ENCODE data around the gene HSD17B8. TPM values are rescaled to one million over a fixed set of nuclear protein-coding genes. Genes with fewer than 3 reads are reported as not detected.
A peak's percentile ranks its signal among the peaks of the same experiment; 100 is the strongest.

Gene HSD17B8
- total RNA-seq, 3 donors from 2014 or later (not counting 1 experiment from before 2014, with no cell fraction given): 5.4 to 7.7 (median 6.8) TPM

DNA sequence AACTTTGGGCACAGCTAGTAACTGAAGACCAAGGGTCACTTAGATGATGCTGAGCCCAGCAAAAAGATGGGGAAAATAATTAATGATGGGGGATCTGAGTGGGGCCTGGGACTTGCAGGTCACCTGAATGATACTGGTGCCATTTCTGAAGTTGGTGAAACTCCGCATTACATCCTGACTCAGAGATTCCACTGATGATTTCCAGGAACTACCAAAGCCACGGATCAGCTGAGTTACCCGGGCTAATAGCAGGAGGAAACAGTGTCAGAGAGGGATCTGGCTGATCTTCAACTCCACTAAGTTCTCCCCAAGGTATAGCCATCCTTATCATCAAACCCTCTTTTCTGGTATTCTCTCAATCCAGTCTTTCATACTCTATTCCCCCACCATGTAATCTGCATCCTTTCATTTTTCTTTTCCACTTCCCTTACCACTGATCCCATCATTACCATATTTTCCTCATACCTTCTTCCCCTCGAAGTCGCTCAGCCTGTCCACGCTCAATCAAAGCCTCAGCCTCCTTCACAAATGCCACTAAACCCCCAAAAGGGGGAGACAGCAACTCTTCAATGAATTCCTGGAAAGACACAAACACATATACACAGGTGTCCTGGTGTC, 47.0 kb downstream of the HSD17B8 start:
- Mint-ChIP-seq H3K27me3 (ENCODE audit: low read depth in 2 of 2) (no peaks in the 10 kb centered on the region), H3K27ac (peak overlapping the region in 1 of 2 donors; percentile 95), H3K4me1 (peaks cover 22 to 37% of the 10 kb centered on the region in 2 donors), H3K4me3 (peak overlapping the region; percentile 7), H3K36me3 (no peaks in the 10 kb centered on the region), H3K9me3 (no peaks in the 10 kb centered on the region)
- H3K36me3 ChIP-seq (ENCODE audit: control insufficient read depth, insufficient read depth, low read length): peaks cover 14% of the 10 kb centered on the region
- H3K9me3 ChIP-seq (ENCODE audit: control insufficient read depth, insufficient read depth, low read length): no peaks in the 10 kb centered on the region
- H3K27ac ChIP-seq (ENCODE audit: low read length): no peak overlapping the region
- H3K27me3 ChIP-seq (ENCODE audit: control insufficient read depth, insufficient read depth, low read length): no peaks in the 10 kb centered on the region
- peaks cover 28% of the 10 kb centered on the region for H3K4me1 ChIP-seq (ENCODE audit: control insufficient read depth, insufficient read depth, low read length)
- intact Hi-C loops (cut with micrococcal nuclease): no loop called here
- ATAC-seq (no peak), DNase-seq (no peak)
- 89% methylated on average over 6 of the region's 6 CpGs for WGBS (ENCODE audit: insufficient coverage)
- TF ChIP-seq, protein P1, sequence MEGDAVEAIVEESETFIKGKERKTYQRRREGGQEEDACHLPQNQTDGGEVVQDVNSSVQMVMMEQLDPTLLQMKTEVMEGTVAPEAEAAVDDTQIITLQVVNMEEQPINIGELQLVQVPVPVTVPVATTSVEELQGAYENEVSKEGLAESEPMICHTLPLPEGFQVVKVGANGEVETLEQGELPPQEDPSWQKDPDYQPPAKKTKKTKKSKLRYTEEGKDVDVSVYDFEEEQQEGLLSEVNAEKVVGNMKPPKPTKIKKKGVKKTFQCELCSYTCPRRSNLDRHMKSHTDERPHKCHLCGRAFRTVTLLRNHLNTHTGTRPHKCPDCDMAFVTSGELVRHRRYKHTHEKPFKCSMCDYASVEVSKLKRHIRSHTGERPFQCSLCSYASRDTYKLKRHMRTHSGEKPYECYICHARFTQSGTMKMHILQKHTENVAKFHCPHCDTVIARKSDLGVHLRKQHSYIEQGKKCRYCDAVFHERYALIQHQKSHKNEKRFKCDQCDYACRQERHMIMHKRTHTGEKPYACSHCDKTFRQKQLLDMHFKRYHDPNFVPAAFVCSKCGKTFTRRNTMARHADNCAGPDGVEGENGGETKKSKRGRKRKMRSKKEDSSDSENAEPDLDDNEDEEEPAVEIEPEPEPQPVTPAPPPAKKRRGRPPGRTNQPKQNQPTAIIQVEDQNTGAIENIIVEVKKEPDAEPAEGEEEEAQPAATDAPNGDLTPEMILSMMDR (IDR thresholded peaks at IDR 0.05): no peak
- H3K4me3 ChIP-seq (ENCODE audit: low read length): no peak overlapping the region

DNA sequence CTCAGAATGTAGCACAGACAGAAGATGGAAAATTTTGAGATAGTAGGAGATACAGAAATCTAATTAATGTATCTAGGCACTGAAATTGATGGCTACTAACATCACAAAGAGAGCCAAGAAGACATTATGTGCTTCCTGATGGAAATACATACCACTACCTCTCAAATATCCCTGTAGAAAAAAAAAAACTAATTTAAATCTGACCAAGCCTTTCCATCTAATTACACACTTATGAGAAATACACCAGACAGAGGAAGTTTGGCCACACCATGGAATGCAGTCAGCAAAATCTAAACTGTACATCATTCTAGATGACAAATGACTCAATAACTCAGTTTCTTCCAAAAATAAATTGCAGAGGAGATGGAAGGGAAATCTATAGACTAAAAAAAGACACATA, 48.3 kb downstream of the HSD17B8 start:
- Mint-ChIP-seq H3K27ac (no peak overlapping the region), H3K36me3 (no peaks in the 10 kb centered on the region), H3K9me3 (no peaks in the 10 kb centered on the region), H3K27me3 (ENCODE audit: low read depth in 2 of 2) (no peaks in the 10 kb centered on the region), H3K4me3 (no peak overlapping the region), H3K4me1 (peaks cover 22 to 37% of the 10 kb centered on the region in 2 donors)
- TF ChIP-seq, protein P1 (IDR thresholded peaks at IDR 0.05): no peak
- intact Hi-C loops (cut with micrococcal nuclease): no loop called here
- H3K27me3 ChIP-seq (ENCODE audit: control insufficient read depth, insufficient read depth, low read length): no peaks in the 10 kb centered on the region
- H3K4me3 ChIP-seq (ENCODE audit: low read length): no peak overlapping the region
- H3K9me3 ChIP-seq (ENCODE audit: control insufficient read depth, insufficient read depth, low read length): no peaks in the 10 kb centered on the region
- ATAC-seq: no peak
- H3K27ac ChIP-seq (ENCODE audit: low read length): no peak overlapping the region
- no peak for DNase-seq
- peaks cover 17% of the 10 kb centered on the region for H3K36me3 ChIP-seq (ENCODE audit: control insufficient read depth, insufficient read depth, low read length)
- H3K4me1 ChIP-seq (ENCODE audit: control insufficient read depth, insufficient read depth, low read length): peaks cover 27% of the 10 kb centered on the region

DNA sequence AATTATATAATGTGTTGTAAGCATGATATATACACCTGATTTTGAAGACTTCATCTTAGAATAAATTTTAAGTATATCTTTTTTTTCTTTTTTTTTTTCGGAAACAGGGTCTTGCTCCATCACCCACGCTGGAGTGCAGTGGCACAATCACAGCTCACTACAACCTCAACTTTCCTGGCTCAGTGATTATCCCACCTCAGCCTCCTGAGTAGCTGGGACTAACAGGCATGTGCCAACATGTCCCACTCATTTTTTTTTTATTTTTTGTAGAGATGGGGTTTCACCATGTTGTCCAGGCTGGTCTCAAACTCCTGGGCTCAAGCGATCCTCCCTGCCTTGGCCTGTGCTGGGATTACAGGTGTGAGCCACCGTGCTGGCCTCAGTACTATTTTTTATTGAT, 50.1 kb downstream of the HSD17B8 start:
- H3K4me3 ChIP-seq (ENCODE audit: low read length): no peak overlapping the region
- intact Hi-C loops (cut with micrococcal nuclease): no loop called here
- H3K27me3 Mint-ChIP-seq (ENCODE audit: low read depth in 2 of 2): no peaks in the 10 kb centered on the region
- no peaks in the 10 kb centered on the region for H3K27me3 ChIP-seq (ENCODE audit: control insufficient read depth, insufficient read depth, low read length)
- no peaks in the 10 kb centered on the region for H3K9me3 ChIP-seq (ENCODE audit: control insufficient read depth, insufficient read depth, low read length)
- TF ChIP-seq, protein P1 (IDR thresholded peaks at IDR 0.05): no peak
- H3K36me3 Mint-ChIP-seq: no peaks in the 10 kb centered on the region
- peaks cover 12 to 19% of the 10 kb centered on the region in 2 donors for H3K4me1 Mint-ChIP-seq
- peaks cover 12% of the 10 kb centered on the region for H3K4me1 ChIP-seq (ENCODE audit: control insufficient read depth, insufficient read depth, low read length)
- DNase-seq (no peak), ATAC-seq (no peak)
- H3K36me3 ChIP-seq (ENCODE audit: control insufficient read depth, insufficient read depth, low read length): peaks cover 23% of the 10 kb centered on the region
- WGBS (ENCODE audit: insufficient coverage): 97% methylated on average over 3 of the region's 4 CpGs
- no peak overlapping the region for H3K4me3 Mint-ChIP-seq
- no peaks in the 10 kb centered on the region for H3K9me3 Mint-ChIP-seq
- H3K27ac ChIP-seq (ENCODE audit: low read length): no peak overlapping the region
- no peak overlapping the region for H3K27ac Mint-ChIP-seq

Other genes starting within 250 kb of the HSD17B8 start
- 100 to 1,000 TPM; 653 to 886 (median 714) TPM for gene BRD2, start 236.1 kb upstream of the HSD17B8 start, total RNA-seq
- 1 to 10 TPM; 1.2 to 4.3 (median 3.6) TPM for gene HLA-DOA, start 195.1 kb upstream of the HSD17B8 start, total RNA-seq
- 100 to 1,000 TPM in 1 of 3 donors, 10 to 100 TPM in 2; 43.1 to 135 (median 73.5) TPM for gene HLA-DPA1, start 131.0 kb upstream of the HSD17B8 start, total RNA-seq
- gene HLA-DPB1, start 128.7 kb upstream of the HSD17B8 start, total RNA-seq: 100 to 1,000 TPM in 1 of 3 donors, 10 to 100 TPM in 2; 55.2 to 131 (median 77.1) TPM
- 1 to 10 TPM in 1 of 3 donors, under 1 TPM in 2; 0.93 to 2.0 (median 0.94) TPM for gene COL11A2, start 12.2 kb upstream of the HSD17B8 start, total RNA-seq
- 10 to 100 TPM; 72.3 to 96.4 (median 73.9) TPM for gene RXRB, start 4.0 kb upstream of the HSD17B8 start, total RNA-seq
- gene SLC39A7, start 3.8 kb upstream of the HSD17B8 start, total RNA-seq: 10 to 100 TPM; 38.9 to 45.7 (median 45.6) TPM
- gene RING1, start 3.8 kb downstream of the HSD17B8 start, total RNA-seq: 10 to 100 TPM; 34.5 to 40.3 (median 36.5) TPM
- gene VPS52, start 67.2 kb downstream of the HSD17B8 start, total RNA-seq: 100 to 1,000 TPM in 1 of 3 donors, 10 to 100 TPM in 2; 98.0 to 112 (median 99.4) TPM
- 1,000 to 10,000 TPM; 1,182 to 1,707 (median 1,500) TPM for gene RPS18, start 67.4 kb downstream of the HSD17B8 start, total RNA-seq
- 10 to 100 TPM; 22.7 to 24.1 (median 23.1) TPM for gene B3GALT4, start 72.5 kb downstream of the HSD17B8 start, total RNA-seq
- gene WDR46, start 84.6 kb downstream of the HSD17B8 start, total RNA-seq: 10 to 100 TPM; 33.6 to 56.3 (median 47.0) TPM
- gene PFDN6, start 84.9 kb downstream of the HSD17B8 start, total RNA-seq: 10 to 100 TPM; 19.2 to 26.5 (median 22.7) TPM
- 10 to 100 TPM; 80.7 to 91.4 (median 84.9) TPM for gene RGL2, start 94.3 kb downstream of the HSD17B8 start, total RNA-seq
- 100 to 1,000 TPM; 404 to 457 (median 446) TPM for gene TAPBP, start 109.4 kb downstream of the HSD17B8 start, total RNA-seq
- 10 to 100 TPM; 20.4 to 34.0 (median 25.9) TPM for gene ZBTB22, start 113.1 kb downstream of the HSD17B8 start, total RNA-seq
- 10 to 100 TPM; 50.7 to 76.7 (median 51.6) TPM for gene DAXX, start 118.3 kb downstream of the HSD17B8 start, total RNA-seq
- 1 to 10 TPM; 2.7 to 4.6 (median 3.3) TPM for gene KIFC1, start 187.2 kb downstream of the HSD17B8 start, total RNA-seq
- 100 to 1,000 TPM; 262 to 392 (median 322) TPM for gene PHF1, start 206.4 kb downstream of the HSD17B8 start, total RNA-seq
- 100 to 1,000 TPM; 166 to 186 (median 184) TPM for gene CUTA, start 213.5 kb downstream of the HSD17B8 start, total RNA-seq
- gene SYNGAP1, start 215.4 kb downstream of the HSD17B8 start, total RNA-seq: 10 to 100 TPM; 43.5 to 61.6 (median 55.8) TPM
- gene ZBTB9, start 249.9 kb downstream of the HSD17B8 start, total RNA-seq: 1 to 10 TPM; 3.8 to 5.1 (median 3.9) TPM

Measured in natural killer cell (primary cell).